Measurements from ENCODE around the gene HSPB8. TPM values are rescaled to one million over a fixed set of nuclear protein-coding genes. Genes with fewer than 3 reads are reported as not detected.

The HSPB8 gene
- total and polyA plus RNA-seq, 2 of the 8 experiments (the other 6 are each of a cell fraction or from before 2014, with no cell fraction given): 11.7 to 28.2 TPM

DNA sequence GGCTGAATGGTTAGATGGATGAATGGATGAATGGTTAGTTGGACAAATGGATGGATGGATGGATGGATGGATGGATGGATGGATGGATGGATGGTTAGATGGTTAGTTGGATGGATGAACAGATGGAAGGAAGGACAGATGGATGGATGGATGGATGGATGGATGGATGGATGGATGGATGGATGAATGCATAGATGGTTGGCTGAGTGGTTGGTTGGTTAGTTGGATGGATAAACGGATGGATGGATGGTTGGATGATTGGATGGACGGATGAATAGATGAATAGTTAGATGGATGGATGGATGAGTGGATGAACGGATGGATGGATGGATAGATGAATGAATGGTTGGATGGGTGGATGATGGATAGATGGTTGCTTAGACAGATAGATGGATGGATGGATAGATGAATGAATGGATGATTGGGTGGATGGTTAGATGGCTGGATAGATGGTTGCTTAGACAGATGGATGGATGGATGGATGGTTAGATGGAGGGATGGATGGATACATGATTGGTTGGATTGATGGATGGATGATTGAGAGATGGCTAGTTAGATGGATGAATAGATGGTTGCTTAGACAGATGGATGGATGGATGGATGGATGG is 48.8 kb upstream of the HSPB8 start:
- Histone ChIP-seq H2BK12ac (ENCODE audit: low read depth, low read length) (no peak overlapping the region), H2BK120ac (replicated peaks; ENCODE audit: low read depth, low read length) (no peak overlapping the region), H2BK20ac (ENCODE audit: low read length) (no peak overlapping the region), H3K4me2 (ENCODE audit: insufficient read depth in 1 of 2, low read depth in 2 of 2, low read length in 2 of 2) (no peak overlapping the region), H2BK15ac (ENCODE audit: low read length) (no peak overlapping the region), H2AK5ac (ENCODE audit: low read depth, low read length) (no peak overlapping the region), H4K5ac (ENCODE audit: insufficient read length, low read depth, low read length) (no peak overlapping the region), H4K20me1 (replicated peaks in 1 of 2; ENCODE audit: control insufficient read depth in 1 of 2, insufficient read depth in 2 of 2, low read length in 2 of 2) (peaks cover 0 to 7% of the 10 kb centered on the region in 2 experiments), H2BK5ac (ENCODE audit: low read depth, low read length) (no peak overlapping the region), H3K4me1 (replicated peaks in 1 of 4; ENCODE audit: control insufficient read depth in 3 of 4, insufficient read depth in 4 of 4, low read length in 3 of 4) (no peaks in the 10 kb centered on the region; a peak in 1 of 7 replicates), H2AFZ (ENCODE audit: low read length) (no peak overlapping the region), H3K18ac (ENCODE audit: extremely low read depth, low read length) (no peak overlapping the region), H3K14ac (ENCODE audit: insufficient read length) (no peak overlapping the region), H3K23ac (ENCODE audit: insufficient read length) (no peak overlapping the region), H3K4ac (replicated peaks; ENCODE audit: insufficient read length, low read depth, low read length) (no peak overlapping the region), H3K27ac (ENCODE audit: low read depth, low read length) (no peak overlapping the region), H3K56ac (replicated peaks; ENCODE audit: insufficient read length, low read depth, low read length) (peak overlapping the region; percentile 97), H4K91ac (replicated peaks; ENCODE audit: insufficient read length, low read length) (no peak overlapping the region), H4K8ac (ENCODE audit: extremely low read depth, insufficient read depth, low read length) (no peak overlapping the region), H3K9ac (replicated peaks in 1 of 4; ENCODE audit: extremely low read depth in 1 of 4, low read depth in 3 of 4, low read length in 3 of 4) (no peak overlapping the region), H3K9me3 (ENCODE audit: insufficient read depth in 2 of 2, low read depth in 1 of 2, low read length in 1 of 2) (peaks cover 28 to 36% of the 10 kb centered on the region in 2 experiments), H3K79me1 (ENCODE audit: low read depth, low read length) (no peaks in the 10 kb centered on the region), H3K27me3 (replicated peaks in 1 of 4; ENCODE audit: control insufficient read depth in 3 of 4, extremely low read depth in 1 of 4, insufficient read depth in 3 of 4, low read length in 3 of 4) (no peaks in the 10 kb centered on the region; a peak in 1 of 7 replicates), H3K79me2 (ENCODE audit: control insufficient read depth in 1 of 2, insufficient read depth in 2 of 2, low read length in 2 of 2) (no peaks in the 10 kb centered on the region), H3K36me3 (ENCODE audit: control insufficient read depth in 2 of 4, insufficient read depth in 4 of 4, low read length in 3 of 4) (peaks cover 0 to 37% (median 2%) of the 10 kb centered on the region in 4 experiments; a peak in 3 of 8 replicates), H3K4me3 (ENCODE audit: extremely low read depth in 1 of 4, insufficient read depth in 2 of 4, low read depth in 3 of 4, low read length in 4 of 4) (no peak overlapping the region), H3K23me2 (ENCODE audit: low read depth, low read length) (peaks cover 9% of the 10 kb centered on the region; the same call in 1 of the 2 replicates)
- CTCF ChIA-PET (ENCODE audit: partially characterized antibody): interaction anchor here (1.6 kb wide), 1 partner anchor 109 kb away, joined by 4 read pairs; no protein-coding TSS in a partner anchor
- DNase-seq (ENCODE audit: low read depth in 1 of 2, low spot score in 2 of 2): no peak
- POLR2A ChIA-PET (ENCODE audit: partially characterized antibody): interaction anchor here (0.7 kb wide), 1 partner anchor 98 kb away, joined by 3 read pairs; no protein-coding TSS in a partner anchor
- FAIRE-seq: no peak
- 82 to 100% methylated on average over 3 of the region's 3 CpGs for WGBS, 2 experiments (ENCODE audit: extremely low coverage in 1 of 2, insufficient coverage in 1 of 2, insufficient read length in 1 of 2, insufficient replicate concordance in 2 of 2, low coverage in 1 of 2, low lambda C conversion rate in 2 of 2, missing lambda C conversion rate in 1 of 2)
- TF ChIP-seq SAP30 (IDR thresholded peaks at IDR 0.05; ENCODE audit: insufficient read depth, insufficient replicate concordance, low read length): no peak
- TF ChIP-seq RFX5 (IDR thresholded peaks at IDR 0.05; ENCODE audit: borderline replicate concordance, low read depth, low read length): no peak
- no peak for TF ChIP-seq CEBPB (IDR thresholded peaks at IDR 0.05; ENCODE audit: low read depth, low read length)
- no peak for TF ChIP-seq CHD2 (IDR thresholded peaks at IDR 0.05; ENCODE audit: low read length)
- TF ChIP-seq, protein P1, sequence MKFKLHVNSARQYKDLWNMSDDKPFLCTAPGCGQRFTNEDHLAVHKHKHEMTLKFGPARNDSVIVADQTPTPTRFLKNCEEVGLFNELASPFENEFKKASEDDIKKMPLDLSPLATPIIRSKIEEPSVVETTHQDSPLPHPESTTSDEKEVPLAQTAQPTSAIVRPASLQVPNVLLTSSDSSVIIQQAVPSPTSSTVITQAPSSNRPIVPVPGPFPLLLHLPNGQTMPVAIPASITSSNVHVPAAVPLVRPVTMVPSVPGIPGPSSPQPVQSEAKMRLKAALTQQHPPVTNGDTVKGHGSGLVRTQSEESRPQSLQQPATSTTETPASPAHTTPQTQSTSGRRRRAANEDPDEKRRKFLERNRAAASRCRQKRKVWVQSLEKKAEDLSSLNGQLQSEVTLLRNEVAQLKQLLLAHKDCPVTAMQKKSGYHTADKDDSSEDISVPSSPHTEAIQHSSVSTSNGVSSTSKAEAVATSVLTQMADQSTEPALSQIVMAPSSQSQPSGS (IDR thresholded peaks at IDR 0.05; ENCODE audit: low read length): no peak
- no peak for TF ChIP-seq CREB1 (IDR thresholded peaks at IDR 0.05)
- no peak for TF ChIP-seq SUZ12 (IDR thresholded peaks at IDR 0.05; ENCODE audit: low read length)
- TF ChIP-seq EP300 (IDR thresholded peaks at IDR 0.05; ENCODE audit: borderline replicate concordance in 1 of 2, low read depth in 2 of 2, low read length in 2 of 2): no peak
- no peak for TF ChIP-seq TBP (IDR thresholded peaks at IDR 0.05; ENCODE audit: low read depth, low read length)
- no peak for TF ChIP-seq POU5F1 (IDR thresholded peaks at IDR 0.05; ENCODE audit: low read depth, low read length)
- no peak for TF ChIP-seq ZNF274 (IDR thresholded peaks at IDR 0.05; ENCODE audit: borderline replicate concordance, extremely low read depth, low read length)
- no peak for TF ChIP-seq KDM1A (IDR thresholded peaks at IDR 0.05; ENCODE audit: borderline replicate concordance, low read length)

All from H1 (cell line).